ENCODE results near the gene F5. TPM values are rescaled to one million over a fixed set of nuclear protein-coding genes. Genes with fewer than 3 reads are reported as not detected.
A peak's percentile ranks its signal among the peaks of the same experiment; 100 is the strongest.

F5 gene
- total RNA-seq, 6 experiments from 2014 or later, result 110 to 279 (median 175) TPM

DNA sequence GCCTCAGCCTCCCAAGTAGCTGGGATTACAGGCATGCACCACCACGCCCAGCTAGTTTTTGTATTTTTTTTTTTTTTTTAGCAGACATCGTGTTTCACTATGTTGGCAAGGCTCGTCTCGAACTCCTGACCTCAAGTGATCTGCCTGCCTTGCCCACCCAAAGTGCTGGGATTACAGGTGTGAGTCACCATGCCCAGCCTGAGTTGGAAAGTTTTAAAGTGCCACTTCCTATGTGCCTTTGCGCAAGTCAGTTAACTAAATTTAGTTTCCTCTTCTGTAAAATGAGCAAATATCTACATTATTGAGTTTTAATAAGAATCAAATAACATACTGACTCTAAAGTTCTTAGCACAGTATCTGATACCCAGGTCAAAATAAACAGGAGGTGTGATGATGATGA lies 112.9 kb downstream of the F5 start:
- intact Hi-C loops (cut with DNase I), result loop anchor here in 1 of 2 donors (10.0 kb wide), 1 partner anchor 71 kb away; no protein-coding TSS in a partner anchor
- no peak overlapping the region for H3K4me3 ChIP-seq
- no peak for TF ChIP-seq POLR2A (IDR thresholded peaks at IDR 0.05)
- TF ChIP-seq, protein P1, sequence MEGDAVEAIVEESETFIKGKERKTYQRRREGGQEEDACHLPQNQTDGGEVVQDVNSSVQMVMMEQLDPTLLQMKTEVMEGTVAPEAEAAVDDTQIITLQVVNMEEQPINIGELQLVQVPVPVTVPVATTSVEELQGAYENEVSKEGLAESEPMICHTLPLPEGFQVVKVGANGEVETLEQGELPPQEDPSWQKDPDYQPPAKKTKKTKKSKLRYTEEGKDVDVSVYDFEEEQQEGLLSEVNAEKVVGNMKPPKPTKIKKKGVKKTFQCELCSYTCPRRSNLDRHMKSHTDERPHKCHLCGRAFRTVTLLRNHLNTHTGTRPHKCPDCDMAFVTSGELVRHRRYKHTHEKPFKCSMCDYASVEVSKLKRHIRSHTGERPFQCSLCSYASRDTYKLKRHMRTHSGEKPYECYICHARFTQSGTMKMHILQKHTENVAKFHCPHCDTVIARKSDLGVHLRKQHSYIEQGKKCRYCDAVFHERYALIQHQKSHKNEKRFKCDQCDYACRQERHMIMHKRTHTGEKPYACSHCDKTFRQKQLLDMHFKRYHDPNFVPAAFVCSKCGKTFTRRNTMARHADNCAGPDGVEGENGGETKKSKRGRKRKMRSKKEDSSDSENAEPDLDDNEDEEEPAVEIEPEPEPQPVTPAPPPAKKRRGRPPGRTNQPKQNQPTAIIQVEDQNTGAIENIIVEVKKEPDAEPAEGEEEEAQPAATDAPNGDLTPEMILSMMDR (IDR thresholded peaks at IDR 0.05), result no peak

GRCh38 chr1:169472738-169473137 lies 113.5 kb downstream of the F5 start:
- WGBS (ENCODE audit: insufficient coverage, low coverage, low lambda C conversion rate, missing lambda C conversion rate), result 93% methylated on average over 3 of the region's 3 CpGs
- Histone ChIP-seq H3K36me3 (peaks cover 0 to 24% (median 8%) of the 10 kb centered on the region in 4 donors), H3K9me3 (no peaks in the 10 kb centered on the region), H3K27me3 (no peaks in the 10 kb centered on the region), H3K27ac (no peak overlapping the region), H3K4me3 (no peak overlapping the region), H3K4me1 (no peaks in the 10 kb centered on the region)
- TF ChIP-seq, protein P1 (IDR thresholded peaks at IDR 0.05), result no peak
- TF ChIP-seq POLR2A (IDR thresholded peaks at IDR 0.05), result no peak
- DNase-seq, result no peak
- intact Hi-C loops (cut with DNase I), result loop anchor here in 1 of 2 donors (10.0 kb wide), 1 partner anchor 72 kb away; no protein-coding TSS in a partner anchor
- ATAC-seq, result no peak

More for the DNA sequence above, 112.9 kb downstream of the F5 start:
- DNase-seq (no peak), ATAC-seq (no peak)
- Histone ChIP-seq H3K27ac (no peak overlapping the region), H3K9me3 (no peaks in the 10 kb centered on the region), H3K36me3 (peaks cover 0 to 23% (median 6%) of the 10 kb centered on the region in 4 donors), H3K4me1 (no peaks in the 10 kb centered on the region), H3K27me3 (no peaks in the 10 kb centered on the region)
- WGBS (ENCODE audit: insufficient coverage, low coverage, low lambda C conversion rate, missing lambda C conversion rate), result 94% methylated on average over 5 of the region's 5 CpGs

DNA sequence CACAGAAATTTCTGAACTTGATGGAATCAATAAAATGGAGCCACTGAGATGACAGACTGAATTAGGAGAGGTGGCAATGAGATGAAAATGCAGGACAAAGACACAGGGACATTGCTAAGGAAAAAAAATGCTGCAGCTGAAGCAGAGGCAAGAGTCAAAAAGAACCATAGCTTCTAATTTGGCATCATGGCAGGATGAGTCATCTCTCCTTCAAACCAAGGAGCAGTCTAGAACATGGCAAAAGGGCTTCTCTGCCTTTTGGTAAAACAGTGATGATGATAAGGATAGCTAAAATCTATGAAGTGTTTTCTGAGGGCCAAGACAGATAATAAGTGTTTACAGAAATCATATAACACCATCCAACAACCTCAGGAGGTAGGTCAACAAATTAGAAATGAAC lies 117.3 kb downstream of the F5 start:
- intact Hi-C loops (cut with DNase I), result loop anchor here in 1 of 2 donors (10.0 kb wide), 1 partner anchor 76 kb away; no protein-coding TSS in a partner anchor

DNA sequence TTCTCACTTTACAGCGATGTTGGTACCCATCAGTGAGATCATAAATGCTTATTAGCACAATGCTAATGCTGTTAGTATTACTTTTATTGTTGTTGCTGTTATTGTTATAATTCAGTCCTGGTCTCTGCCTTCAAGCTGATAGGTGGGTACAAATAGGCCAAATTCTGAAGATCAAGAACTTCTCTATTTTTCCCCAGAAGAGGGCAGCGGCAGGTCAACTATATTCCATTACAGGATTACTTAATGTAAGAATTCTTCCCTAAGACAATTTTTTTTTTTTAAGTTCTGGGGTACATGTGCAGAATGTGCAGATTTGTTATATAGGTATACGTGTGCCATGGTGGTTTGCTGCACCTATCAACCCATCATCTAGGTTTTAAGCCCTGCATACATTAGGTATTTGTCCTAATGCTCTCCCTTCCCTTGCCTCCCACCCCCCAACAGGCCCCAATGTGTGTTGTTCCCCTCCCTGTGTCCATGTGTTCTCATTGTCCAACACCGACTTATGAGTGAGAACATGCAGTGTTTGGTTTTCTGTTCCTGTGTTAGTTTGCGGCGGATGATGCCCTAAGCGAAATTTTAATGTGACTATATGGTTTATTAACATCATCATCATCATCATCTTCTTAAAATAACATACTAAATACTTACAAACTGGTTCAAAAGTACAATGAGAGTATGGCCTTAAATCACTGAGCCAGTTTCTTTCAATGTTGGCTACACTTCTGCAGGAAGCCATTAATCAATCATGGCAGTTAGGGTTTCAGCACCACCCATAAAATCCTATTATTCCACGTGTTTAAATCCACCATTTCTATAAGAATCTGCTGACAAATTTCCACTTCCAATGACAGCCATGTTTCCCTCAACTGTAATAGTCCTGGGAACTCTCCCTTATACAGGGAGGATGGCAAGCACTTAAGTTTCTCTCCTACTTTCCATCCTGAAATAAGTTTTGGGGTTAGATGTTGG lies 119.7 kb downstream of the F5 start:
- no peak overlapping the region for H3K27ac ChIP-seq
- H3K4me3 ChIP-seq, result no peak overlapping the region
- intact Hi-C loops (cut with DNase I), result loop anchor here in 1 of 2 donors (10.0 kb wide), 1 partner anchor 78 kb away; no protein-coding TSS in a partner anchor
- H3K4me1 ChIP-seq, result no peaks in the 10 kb centered on the region
- DNase-seq, result no peak
- no peaks in the 10 kb centered on the region for H3K9me3 ChIP-seq
- no peak for TF ChIP-seq POLR2A (IDR thresholded peaks at IDR 0.05)
- TF ChIP-seq, protein P1 (IDR thresholded peaks at IDR 0.05), result peak; percentile 41 to 49 (median 46)
- peak; percentile 65 to 74 (median 66) for ATAC-seq
- H3K27me3 ChIP-seq, result no peaks in the 10 kb centered on the region
- peaks cover 0 to 20% (median 4%) of the 10 kb centered on the region in 4 donors for H3K36me3 ChIP-seq
- WGBS (ENCODE audit: insufficient coverage, low coverage, low lambda C conversion rate, missing lambda C conversion rate), result 77% methylated on average over 8 of the region's 8 CpGs

More for the DNA sequence above, 117.3 kb downstream of the F5 start:
- H3K4me1 ChIP-seq, result no peaks in the 10 kb centered on the region
- ATAC-seq, result no peak
- H3K27me3 ChIP-seq, result no peaks in the 10 kb centered on the region
- H3K4me3 ChIP-seq, result no peak overlapping the region
- no peaks in the 10 kb centered on the region for H3K9me3 ChIP-seq
- no peak overlapping the region for H3K27ac ChIP-seq
- no peak for DNase-seq
- no peak for TF ChIP-seq POLR2A (IDR thresholded peaks at IDR 0.05)
- TF ChIP-seq, protein P1 (IDR thresholded peaks at IDR 0.05), result no peak
- H3K36me3 ChIP-seq, result peaks cover 0 to 20% (median 4%) of the 10 kb centered on the region in 4 donors
